ENCODE data around the gene VAT1L.

Gene VAT1L

GRCh38 chr16:77895962-77896361 lies 107.6 kb downstream of the VAT1L start:
- no peak overlapping the region for H3K4me3 ChIP-seq (ENCODE audit: low read depth, low read length)
- TF ChIP-seq, protein P1, sequence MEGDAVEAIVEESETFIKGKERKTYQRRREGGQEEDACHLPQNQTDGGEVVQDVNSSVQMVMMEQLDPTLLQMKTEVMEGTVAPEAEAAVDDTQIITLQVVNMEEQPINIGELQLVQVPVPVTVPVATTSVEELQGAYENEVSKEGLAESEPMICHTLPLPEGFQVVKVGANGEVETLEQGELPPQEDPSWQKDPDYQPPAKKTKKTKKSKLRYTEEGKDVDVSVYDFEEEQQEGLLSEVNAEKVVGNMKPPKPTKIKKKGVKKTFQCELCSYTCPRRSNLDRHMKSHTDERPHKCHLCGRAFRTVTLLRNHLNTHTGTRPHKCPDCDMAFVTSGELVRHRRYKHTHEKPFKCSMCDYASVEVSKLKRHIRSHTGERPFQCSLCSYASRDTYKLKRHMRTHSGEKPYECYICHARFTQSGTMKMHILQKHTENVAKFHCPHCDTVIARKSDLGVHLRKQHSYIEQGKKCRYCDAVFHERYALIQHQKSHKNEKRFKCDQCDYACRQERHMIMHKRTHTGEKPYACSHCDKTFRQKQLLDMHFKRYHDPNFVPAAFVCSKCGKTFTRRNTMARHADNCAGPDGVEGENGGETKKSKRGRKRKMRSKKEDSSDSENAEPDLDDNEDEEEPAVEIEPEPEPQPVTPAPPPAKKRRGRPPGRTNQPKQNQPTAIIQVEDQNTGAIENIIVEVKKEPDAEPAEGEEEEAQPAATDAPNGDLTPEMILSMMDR (IDR thresholded peaks at IDR 0.05; ENCODE audit: low read depth, low read length): no peak

GRCh38 chr16:77896415-77897128 lies 108.2 kb downstream of the VAT1L start:
- TF ChIP-seq, protein P1 (IDR thresholded peaks at IDR 0.05; ENCODE audit: low read depth, low read length): no peak

GRCh38 chr16:77897129-77897437 lies 108.7 kb downstream of the VAT1L start:
- TF ChIP-seq, protein P1 (IDR thresholded peaks at IDR 0.05; ENCODE audit: low read depth, low read length): no peak
- no peak overlapping the region for H3K4me3 ChIP-seq (ENCODE audit: low read depth, low read length)

More at GRCh38 chr16:77896415-77897128, 108.2 kb downstream of the VAT1L start:
- H3K4me3 ChIP-seq (ENCODE audit: low read depth, low read length): no peak overlapping the region

- TF ChIP-seq, protein P1 (IDR thresholded peaks at IDR 0.05; ENCODE audit: low read depth, low read length): no peak
- no peak overlapping the region for H3K4me3 ChIP-seq (ENCODE audit: low read depth, low read length)
These were observed 109.7 kb downstream of the VAT1L start for GRCh38 chr16:77897831-77898605.

GRCh38 chr16:77898671-77899211 lies 110.4 kb downstream of the VAT1L start:
- TF ChIP-seq, protein P1 (IDR thresholded peaks at IDR 0.05; ENCODE audit: low read depth, low read length): no peak
- no peak overlapping the region for H3K4me3 ChIP-seq (ENCODE audit: low read depth, low read length)

GRCh38 chr16:77899416-77899815 lies 111.1 kb downstream of the VAT1L start:
- H3K4me3 ChIP-seq (ENCODE audit: low read depth, low read length): no peak overlapping the region
- TF ChIP-seq, protein P1 (IDR thresholded peaks at IDR 0.05; ENCODE audit: low read depth, low read length): no peak

DNA sequence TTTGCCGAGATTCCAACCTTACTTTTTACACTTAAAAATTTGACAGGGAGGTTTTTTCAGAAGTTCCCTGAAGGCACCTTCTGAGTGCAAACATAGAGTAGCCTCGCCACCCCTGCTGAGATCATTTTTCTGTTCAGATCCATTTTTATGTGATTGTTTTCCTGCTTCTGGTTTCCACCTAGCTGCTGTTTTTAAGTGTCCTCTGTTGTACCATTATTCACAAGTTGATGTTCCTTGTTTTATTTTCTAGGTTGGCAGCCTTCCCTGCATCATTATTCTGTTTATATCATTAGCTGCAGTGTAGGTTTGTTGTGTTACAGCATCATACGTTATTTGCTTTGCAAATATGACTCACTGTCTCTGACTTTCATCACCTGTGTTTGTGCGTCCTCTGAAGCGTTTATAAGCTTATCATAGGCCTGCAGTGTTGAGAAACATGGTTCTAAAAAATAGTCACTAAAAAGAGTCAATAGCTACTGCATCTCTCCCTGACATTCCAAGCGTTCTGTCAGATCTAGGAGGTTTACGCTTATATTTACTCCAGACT lies 117.1 kb downstream of the VAT1L start:
- TF ChIP-seq, protein P1 (IDR thresholded peaks at IDR 0.05; ENCODE audit: low read depth, low read length): no peak
- no peak overlapping the region for H3K4me3 ChIP-seq (ENCODE audit: low read depth, low read length)

Measured in WI38 (cell line).